Measurements from ENCODE around the gene ZNF407.

ZNF407 gene

GRCh38 chr18:75088622-75089211, 491.0 kb downstream of the ZNF407 start:
- Histone ChIP-seq H3K4me2 (ENCODE audit: low read length) (no peak overlapping the region), H3K27ac (no peak overlapping the region), H3K4me3 (ENCODE audit: low read depth, low read length) (no peak overlapping the region), H3K9ac (no peak overlapping the region), H3K9me3 (ENCODE audit: control insufficient read depth, low read length) (no peaks in the 10 kb centered on the region), H3K27me3 (ENCODE audit: control insufficient read depth, insufficient read depth, low read length) (no peaks in the 10 kb centered on the region), H3K36me3 (ENCODE audit: control insufficient read depth, insufficient read depth, low read length) (no peaks in the 10 kb centered on the region), H2AFZ (no peak overlapping the region), H3K79me2 (no peaks in the 10 kb centered on the region), H3K4me1 (no peaks in the 10 kb centered on the region)
- TF ChIP-seq CTCF (IDR thresholded peaks at IDR 0.05), result no peak

GRCh38 chr18:75089748-75090327, 492.2 kb downstream of the ZNF407 start:
- H3K4me3 ChIP-seq (ENCODE audit: low read depth, low read length), result no peak overlapping the region
- no peaks in the 10 kb centered on the region for H3K79me2 ChIP-seq
- no peaks in the 10 kb centered on the region for H3K27me3 ChIP-seq (ENCODE audit: control insufficient read depth, insufficient read depth, low read length)
- TF ChIP-seq CTCF (IDR thresholded peaks at IDR 0.05), result no peak
- H3K27ac ChIP-seq, result no peak overlapping the region
- H2AFZ ChIP-seq, result no peak overlapping the region
- H3K4me1 ChIP-seq, result no peaks in the 10 kb centered on the region
- H3K9ac ChIP-seq, result no peak overlapping the region
- H3K9me3 ChIP-seq (ENCODE audit: control insufficient read depth, low read length), result no peaks in the 10 kb centered on the region
- H3K36me3 ChIP-seq (ENCODE audit: control insufficient read depth, insufficient read depth, low read length), result no peaks in the 10 kb centered on the region
- no peak overlapping the region for H3K4me2 ChIP-seq (ENCODE audit: low read length)

DNA sequence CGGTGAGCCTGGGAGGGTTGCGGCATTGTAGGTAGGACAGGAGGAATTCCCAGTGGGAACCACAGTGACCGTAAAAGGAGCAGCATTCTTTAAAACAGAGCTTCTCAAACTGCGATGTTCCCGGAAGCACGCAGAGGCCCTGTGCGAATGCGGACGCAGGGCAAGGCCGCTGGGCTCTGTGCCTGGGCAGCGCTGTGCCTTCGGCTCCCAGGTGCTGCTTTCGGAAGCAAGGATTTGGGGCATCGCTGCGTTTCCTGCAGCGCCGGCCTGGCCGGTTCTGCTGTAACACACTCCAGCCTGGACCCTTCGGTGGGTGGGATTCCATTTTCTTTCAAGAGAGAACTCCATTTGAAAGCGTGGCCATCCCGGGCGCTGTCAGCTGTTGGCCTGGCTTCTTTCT, 492.7 kb downstream of the ZNF407 start:
- H3K4me2 ChIP-seq (ENCODE audit: low read length), result no peak overlapping the region
- no peaks in the 10 kb centered on the region for H3K4me1 ChIP-seq
- no peaks in the 10 kb centered on the region for H3K9me3 ChIP-seq (ENCODE audit: control insufficient read depth, low read length)
- H3K9ac ChIP-seq, result no peak overlapping the region
- H3K27me3 ChIP-seq (ENCODE audit: control insufficient read depth, insufficient read depth, low read length), result no peaks in the 10 kb centered on the region
- no peaks in the 10 kb centered on the region for H3K79me2 ChIP-seq
- H3K36me3 ChIP-seq (ENCODE audit: control insufficient read depth, insufficient read depth, low read length), result no peaks in the 10 kb centered on the region
- H3K4me3 ChIP-seq (ENCODE audit: low read depth, low read length), result no peak overlapping the region
- no peak overlapping the region for H3K27ac ChIP-seq
- no peak overlapping the region for H2AFZ ChIP-seq
- TF ChIP-seq CTCF (IDR thresholded peaks at IDR 0.05), result no peak

DNA sequence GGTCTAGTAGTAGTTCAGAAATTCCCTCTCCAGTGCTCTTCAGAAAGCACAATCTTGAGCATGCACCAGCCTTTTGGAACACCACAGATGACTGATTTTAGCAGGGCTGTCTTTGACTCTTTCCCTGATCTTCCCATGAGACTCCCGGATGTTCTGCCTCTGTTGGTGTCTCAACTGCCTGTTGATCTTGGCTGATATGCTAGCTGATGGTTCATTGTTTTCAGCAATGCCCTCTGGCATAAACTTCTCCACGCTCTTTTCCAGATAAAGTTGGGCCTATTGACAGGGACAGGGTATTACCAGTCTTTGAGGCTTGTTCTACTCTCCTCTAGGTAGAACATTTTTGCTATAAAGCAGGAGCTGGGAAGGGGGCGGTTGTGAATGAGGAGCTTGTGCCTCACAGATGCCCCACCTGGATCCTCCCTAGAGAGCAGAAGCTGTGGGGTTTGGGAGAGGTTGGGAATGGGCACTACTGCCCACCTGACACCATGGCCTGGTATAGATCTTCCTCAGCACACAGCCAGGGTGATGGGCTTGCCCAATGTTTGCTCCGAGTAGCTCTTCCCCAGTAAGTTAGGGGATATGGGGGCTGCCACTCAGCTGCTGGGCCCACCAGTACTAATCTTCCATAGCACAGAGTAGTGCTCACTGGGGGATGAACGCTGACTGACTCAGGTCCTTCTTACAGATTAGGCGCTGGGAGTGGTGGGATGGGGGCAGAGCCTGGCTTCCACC, 500.0 kb downstream of the ZNF407 start:
- H3K27me3 ChIP-seq (ENCODE audit: control insufficient read depth, insufficient read depth, low read length), result no peaks in the 10 kb centered on the region
- H3K4me3 ChIP-seq (ENCODE audit: low read depth, low read length), result no peak overlapping the region
- H3K9ac ChIP-seq, result no peak overlapping the region
- no peak overlapping the region for H2AFZ ChIP-seq
- H3K79me2 ChIP-seq, result no peaks in the 10 kb centered on the region
- no peaks in the 10 kb centered on the region for H3K9me3 ChIP-seq (ENCODE audit: control insufficient read depth, low read length)
- no peak overlapping the region for H3K27ac ChIP-seq
- H3K36me3 ChIP-seq (ENCODE audit: control insufficient read depth, insufficient read depth, low read length), result no peaks in the 10 kb centered on the region
- H3K4me2 ChIP-seq (ENCODE audit: low read length), result no peak overlapping the region
- TF ChIP-seq CTCF (IDR thresholded peaks at IDR 0.05), result no peak
- H3K4me1 ChIP-seq, result no peaks in the 10 kb centered on the region

Data from parathyroid adenoma (tissue), 2 donors.